HEK293T (cell line): ENCODE results near the gene CRBN.

Experiments used
- CTCF ChIA-PET: fragments of 350-600 bp; formaldehyde crosslinking; extraction: SDS; loops from one replicate; lab custom pipeline; 2021; ENCODE audit warnings: antibody characterized with exemption, inconsistent platforms; lab: Yijun Ruan, JAX
- POLR2A ChIA-PET: fragments of 350-600 bp; formaldehyde crosslinking; extraction: SDS; loops from one replicate; lab custom pipeline; 2020; ENCODE audit warnings: antibody characterized with exemption, inconsistent platforms; lab: Yijun Ruan, JAX
- DNase-seq: peaks from one replicate; pipeline ENCODE4 v3.0.0; 2012; ENCODE audit warnings: mixed read lengths; ENCODE audit errors: extremely low spot score
- ARNT ChIP-seq: fragments of 450-650 bp; IDR thresholded peaks from 2 replicates; pipeline ENCODE4 v1.6.1; 2017; ENCODE audit warnings: mild to moderate bottlenecking
- BHLHE40 ChIP-seq: fragments of 450-650 bp; IDR thresholded peaks from 2 replicates; pipeline ENCODE4 v1.6.1; 2016; ENCODE audit warnings: mild to moderate bottlenecking, moderate library complexity, borderline replicate concordance
- CTBP1 ChIP-seq: fragments of 450-650 bp; IDR thresholded peaks from 2 replicates; pipeline ENCODE4 v1.6.1; 2016; ENCODE audit warnings: borderline replicate concordance
- ELF4 ChIP-seq: fragments of 450-650 bp; IDR thresholded peaks from 2 replicates; pipeline ENCODE4 v1.6.1; 2017; ENCODE audit warnings: antibody characterized with exemption
- FOXA1 ChIP-seq: fragments of 450-650 bp; IDR thresholded peaks from 2 replicates; pipeline ENCODE4 v1.6.1; 2016; ENCODE audit warnings: mild to moderate bottlenecking
- FOXK2 ChIP-seq: fragments of 450-650 bp; IDR thresholded peaks from 2 replicates; pipeline ENCODE4 v1.6.1; 2016; ENCODE audit warnings: mild to moderate bottlenecking
- FOXM1 ChIP-seq: fragments of 450-650 bp; IDR thresholded peaks from 2 replicates; pipeline ENCODE4 v1.6.1; 2017; ENCODE audit warnings: mild to moderate bottlenecking, borderline replicate concordance
- HDGF ChIP-seq: fragments of 450-650 bp; IDR thresholded peaks from 2 replicates; pipeline ENCODE4 v1.6.1; 2017; ENCODE audit warnings: antibody characterized with exemption, borderline replicate concordance
- L3MBTL2 ChIP-seq: fragments of 450-650 bp; conservative IDR thresholded peaks from 2 replicates; pipeline ENCODE4 v1.6.1; 2016; ENCODE audit warnings: mild to moderate bottlenecking
- LEF1 ChIP-seq: fragments of 450-650 bp; IDR thresholded peaks from 2 replicates; pipeline ENCODE4 v1.6.1; 2017; ENCODE audit warnings: mild to moderate bottlenecking, borderline replicate concordance
- NFRKB ChIP-seq: fragments of 450-650 bp; IDR thresholded peaks from 2 replicates; pipeline ENCODE4 v1.6.1; 2016; ENCODE audit warnings: mild to moderate bottlenecking, moderate library complexity
- SP1 ChIP-seq: fragments of 450-650 bp; IDR thresholded peaks from 2 replicates; pipeline ENCODE4 v1.6.1; 2017
- SUZ12 ChIP-seq: fragments of 450-650 bp; IDR thresholded peaks from 2 replicates; pipeline ENCODE4 v1.6.1; 2016; ENCODE audit warnings: mild to moderate bottlenecking
- TARDBP ChIP-seq: fragments of 450-650 bp; IDR thresholded peaks from 2 replicates; pipeline ENCODE4 v1.6.1; 2016
- ZNF384 ChIP-seq: fragments of 450-650 bp; IDR thresholded peaks from 2 replicates; pipeline ENCODE4 v1.6.1; 2016
- TF ChIP-seq, protein P1 (sequence below): fragments of 450-650 bp; IDR thresholded peaks from 2 replicates; pipeline ENCODE4 v1.6.1; 2016

The CRBN gene

GRCh38 chr3:3179407-3180094 is at the start of gene CRBN:
TSS of gene CRBN (minus strand) at chr3:3179691. CDS start at chr3:3179687, 4 bp downstream.
- TF ChIP-seq, protein P1, sequence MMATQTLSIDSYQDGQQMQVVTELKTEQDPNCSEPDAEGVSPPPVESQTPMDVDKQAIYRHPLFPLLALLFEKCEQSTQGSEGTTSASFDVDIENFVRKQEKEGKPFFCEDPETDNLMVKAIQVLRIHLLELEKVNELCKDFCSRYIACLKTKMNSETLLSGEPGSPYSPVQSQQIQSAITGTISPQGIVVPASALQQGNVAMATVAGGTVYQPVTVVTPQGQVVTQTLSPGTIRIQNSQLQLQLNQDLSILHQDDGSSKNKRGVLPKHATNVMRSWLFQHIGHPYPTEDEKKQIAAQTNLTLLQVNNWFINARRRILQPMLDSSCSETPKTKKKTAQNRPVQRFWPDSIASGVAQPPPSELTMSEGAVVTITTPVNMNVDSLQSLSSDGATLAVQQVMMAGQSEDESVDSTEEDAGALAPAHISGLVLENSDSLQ, result no peak
- TF ChIP-seq FOXM1, result peak; percentile 40; the same call in 1 of the 2 replicates
- TF ChIP-seq TARDBP, result no peak
- no peak for TF ChIP-seq SP1
- no peak for TF ChIP-seq SUZ12
- TF ChIP-seq ARNT, result 0 out of 2 replicates have a peak, but pooled peaks have one; percentile 31
- no peak for TF ChIP-seq HDGF
- peak; percentile 59; the same call in 1 of the 2 replicates for TF ChIP-seq FOXK2
- TF ChIP-seq ELF4, result peak; percentile 24; the same call in 1 of the 2 replicates
- no peak for TF ChIP-seq LEF1
- 0 out of 2 replicates have a peak, but pooled peaks have one; percentile 24 for TF ChIP-seq L3MBTL2
- TF ChIP-seq FOXA1, result no peak
- no peak for TF ChIP-seq ZNF384
- CTCF ChIA-PET, result no interaction called here
- POLR2A ChIA-PET, result no interaction called here
- DNase-seq, result peak; percentile 85

DNA sequence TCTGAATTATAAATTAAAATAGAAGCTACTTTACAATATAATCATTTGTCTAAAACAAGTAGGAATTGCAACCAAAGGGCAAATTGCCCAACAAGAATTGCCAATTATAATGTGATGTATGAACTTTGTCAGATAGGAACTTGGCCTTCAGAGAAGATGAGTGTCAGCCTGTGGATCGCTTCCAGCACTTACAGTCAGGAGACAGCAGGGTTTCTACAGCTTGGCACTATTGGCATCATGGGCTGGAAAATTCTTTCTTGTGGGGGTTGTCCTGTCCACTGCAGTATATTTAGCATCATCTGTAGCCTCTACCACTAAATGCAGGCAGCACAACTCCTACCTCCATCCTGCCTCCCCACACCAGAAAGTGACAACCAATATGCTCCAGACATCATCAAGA is 48.1 kb upstream of the CRBN start:
- no peak for DNase-seq
- ChIA-PET CTCF (no interaction called here), POLR2A (no interaction called here)
- TF ChIP-seq BHLHE40 (no peak), SUZ12 (no peak), CTBP1 (no peak), ARNT (no peak), NFRKB (no peak), L3MBTL2 (no peak), FOXM1 (no peak), TARDBP (no peak), HDGF (no peak), LEF1 (no peak)
- TF ChIP-seq, protein P1, result no peak

- DNase-seq, result no peak
- TF ChIP-seq L3MBTL2 (no peak), ARNT (no peak), CTBP1 (no peak), SP1 (no peak), FOXK2 (no peak), FOXM1 (no peak), HDGF (no peak), TARDBP (no peak), SUZ12 (no peak), ELF4 (no peak), NFRKB (no peak), LEF1 (no peak), ZNF384 (no peak), FOXA1 (no peak), BHLHE40 (no peak)
- TF ChIP-seq, protein P1, result no peak
- ChIA-PET POLR2A (no interaction called here), CTCF (no interaction called here)
Measured at GRCh38 chr3:3221528-3221927, 42.0 kb upstream of the CRBN start.

GRCh38 chr3:3216401-3216800 is 36.9 kb upstream of the CRBN start:
- TF ChIP-seq ELF4 (no peak), NFRKB (no peak), HDGF (no peak), L3MBTL2 (no peak), SP1 (no peak), TARDBP (no peak), ARNT (no peak), CTBP1 (no peak), BHLHE40 (no peak), ZNF384 (no peak), FOXK2 (no peak), FOXA1 (no peak)
- no peak for DNase-seq
- ChIA-PET POLR2A (no interaction called here), CTCF (no interaction called here)

DNA sequence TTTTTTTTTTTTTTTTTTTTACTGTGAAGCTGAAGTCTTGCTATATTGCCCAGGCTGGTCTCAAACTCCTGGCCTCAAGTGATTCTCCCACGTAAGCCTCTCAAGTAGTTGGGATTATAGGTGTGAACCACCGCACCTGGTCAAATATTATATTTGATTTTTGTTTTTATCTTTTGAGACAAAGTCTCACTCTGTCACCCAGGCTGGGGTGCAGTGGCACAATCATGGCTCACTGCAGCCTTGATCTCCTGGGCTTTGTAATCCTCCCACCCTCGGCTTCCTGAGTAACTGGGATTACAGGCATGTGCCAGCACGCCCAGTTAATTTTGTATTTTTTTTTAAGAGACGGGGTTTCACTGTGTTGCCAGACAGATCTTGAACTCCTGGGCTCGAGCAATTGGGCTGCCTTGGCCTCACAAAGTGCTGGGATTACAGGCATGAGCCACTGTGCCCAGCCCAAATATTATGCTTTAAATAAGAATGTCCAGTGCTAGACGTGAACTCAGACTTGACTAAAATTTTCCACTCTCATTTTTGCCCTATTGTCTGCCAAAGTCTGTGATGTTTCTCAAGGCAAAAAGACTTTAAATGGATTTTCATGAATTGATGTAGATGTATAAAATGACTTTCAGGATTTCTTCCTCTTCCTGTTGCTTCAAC is 33.4 kb upstream of the CRBN start:
- TF ChIP-seq TARDBP (no peak), LEF1 (no peak), FOXK2 (no peak), NFRKB (no peak), FOXA1 (no peak), SUZ12 (no peak), ARNT (no peak), CTBP1 (no peak)

More for the DNA sequence above, 33.4 kb upstream of the CRBN start:
- no peak for DNase-seq
- CTCF ChIA-PET, result no interaction called here
- POLR2A ChIA-PET, result no interaction called here
